Upper lobe of left lung (tissue), 4 donors: Measurements from ENCODE around the gene PLXNA3.

Experiments
- CTCF ChIP-seq, 6 experiments: fragments of 450-650 bp in 4 of 6; fragments of 200-600 bp in 2 of 6; sonication (generic) in 2 of 6; IDR thresholded peaks; one replicate each; pipeline ENCODE4 v1.5.1; 2016 to 2019; ENCODE audit warnings: antibody characterized with exemption in 6 of 6
- EP300 ChIP-seq, 4 donors: sonication (generic); formaldehyde crosslinking; IDR thresholded peaks; one replicate each; pipeline ENCODE4 v1.5.1; 2017; ENCODE audit warnings: antibody characterized with exemption in 4 of 4, control low read depth in 2 of 4
- POLR2A ChIP-seq, 4 donors: fragments of 450-650 bp; IDR thresholded peaks; one replicate each; pipeline ENCODE4 v1.5.1; 2016 to 2017; ENCODE audit warnings: antibody characterized with exemption in 4 of 4, mild to moderate bottlenecking in 2 of 4
- POLR2AphosphoS5 ChIP-seq, 2 donors: sonication (generic); formaldehyde crosslinking; IDR thresholded peaks; one replicate each; pipeline ENCODE4 v1.5.1; 2017; ENCODE audit warnings: antibody characterized with exemption in 2 of 2

DNA sequence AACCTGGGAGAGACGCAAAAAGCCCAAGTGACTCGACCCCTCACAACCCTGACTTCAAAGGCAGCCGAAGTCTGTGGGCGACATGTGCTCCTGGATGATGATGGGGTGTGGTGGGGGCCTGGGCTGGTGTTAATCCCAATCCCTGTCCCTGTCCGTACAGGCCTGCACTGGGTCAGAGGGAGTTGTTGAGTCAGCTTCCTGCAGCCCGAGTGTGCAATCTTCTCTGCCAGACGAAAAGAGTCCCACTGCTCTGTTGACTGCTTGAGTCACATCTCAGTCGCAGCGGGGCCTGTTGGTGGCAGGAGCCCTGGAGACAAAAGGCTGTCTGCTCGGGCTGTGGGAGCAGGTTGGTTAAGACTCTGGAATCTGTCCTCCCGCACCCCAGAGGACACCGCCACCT is 47.7 kb downstream of the PLXNA3 start:
- TF ChIP-seq CTCF (IDR thresholded peaks at IDR 0.05): no peak
- TF ChIP-seq EP300 (IDR thresholded peaks at IDR 0.05): no peak
- no peak for TF ChIP-seq POLR2A (IDR thresholded peaks at IDR 0.05)
- TF ChIP-seq POLR2AphosphoS5 (IDR thresholded peaks at IDR 0.05): no peak
